Body of pancreas (tissue), 4 donors: ENCODE measurements around the gene MYL7.

Experiments
- CTCF ChIP-seq, 7 experiments: fragments of 450-650 bp in 4 of 7; fragments of 200-600 bp in 3 of 7; sonication (generic) in 3 of 7; IDR thresholded peaks; one replicate each; pipeline ENCODE4 v1.5.1; 2016 to 2019; ENCODE audit warnings: antibody characterized with exemption in 7 of 7
- POLR2A ChIP-seq, 3 donors: fragments of 450-650 bp; IDR thresholded peaks; one replicate each; pipeline ENCODE4 v1.6.1; 2016; ENCODE audit warnings: antibody characterized with exemption in 3 of 3, mild to moderate bottlenecking in 2 of 3

- TF ChIP-seq CTCF (IDR thresholded peaks at IDR 0.05) (no peak), POLR2A (IDR thresholded peaks at IDR 0.05) (no peak)
Measured at GRCh38 chr7:44150466-44150832, 9.3 kb upstream of the MYL7 start.
